ENCODE results near the gene DEFB118. TPM values are rescaled to one million over a fixed set of nuclear protein-coding genes. Genes with fewer than 3 reads are reported as not detected.

The DEFB118 gene
- total RNA-seq, 2 experiments from 2014 or later, result not detected

- no peaks in the 10 kb centered on the region for H3K4me1 Mint-ChIP-seq
- no peak overlapping the region for H3K4me3 Mint-ChIP-seq
- CTCF ChIA-PET, result no interaction called here
Observed at GRCh38 chr20:31415653-31416052, 47.3 kb downstream of the DEFB118 start.

GRCh38 chr20:31418307-31418706, 49.9 kb downstream of the DEFB118 start:
- Mint-ChIP-seq H3K27me3 (peaks cover 2% of the 10 kb centered on the region), H3K27ac (no peak overlapping the region), H3K4me3 (no peak overlapping the region), H3K36me3 (no peaks in the 10 kb centered on the region), H3K9me3 (ENCODE audit: low read depth) (no peaks in the 10 kb centered on the region), H3K4me1 (no peaks in the 10 kb centered on the region)
- CTCF ChIA-PET, result no interaction called here
- DNase-seq (no peak), ATAC-seq (no peak)

More at GRCh38 chr20:31415653-31416052, 47.3 kb downstream of the DEFB118 start:
- no peak overlapping the region for H3K27ac Mint-ChIP-seq
- no peaks in the 10 kb centered on the region for H3K36me3 Mint-ChIP-seq
- DNase-seq, result no peak
- no peaks in the 10 kb centered on the region for H3K27me3 Mint-ChIP-seq
- ATAC-seq, result no peak
- H3K9me3 Mint-ChIP-seq (ENCODE audit: low read depth), result no peaks in the 10 kb centered on the region

Other genes with a start within 250 kb of the DEFB118 start
- gene DEFB115, start 110.9 kb upstream of the DEFB118 start, total RNA-seq, result not detected
- not detected for gene DEFB116, start 60.0 kb upstream of the DEFB118 start, total RNA-seq
- gene DEFB119, start 22.0 kb downstream of the DEFB118 start, total RNA-seq, result not detected
- not detected for gene DEFB121, start 37.6 kb downstream of the DEFB118 start, total RNA-seq
- not detected for gene DEFB123, start 72.0 kb downstream of the DEFB118 start, total RNA-seq
- not detected for gene DEFB124, start 106.5 kb downstream of the DEFB118 start, total RNA-seq
- not detected for gene REM1, start 106.7 kb downstream of the DEFB118 start, total RNA-seq
- 100 to 1,000 TPM; 151 to 152 TPM for gene HM13, start 145.8 kb downstream of the DEFB118 start, total RNA-seq
- not detected for gene ID1, start 236.7 kb downstream of the DEFB118 start, total RNA-seq

Measured in activated CD8-positive, alpha-beta memory T cell treated with anti-CD3 and anti-CD28 coated beads, Interleukin-2, amount 10 ng/mL, durations not matched to agents 7 days and 5 days (primary cell).